ENCODE measurements around the gene DERL2. TPM values are rescaled to one million over a fixed set of nuclear protein-coding genes. Genes with fewer than 3 reads are reported as not detected.

Gene DERL2
- total RNA-seq, 4 donors from 2014 or later = 22.0 to 30.6 (median 23.4) TPM

DNA sequence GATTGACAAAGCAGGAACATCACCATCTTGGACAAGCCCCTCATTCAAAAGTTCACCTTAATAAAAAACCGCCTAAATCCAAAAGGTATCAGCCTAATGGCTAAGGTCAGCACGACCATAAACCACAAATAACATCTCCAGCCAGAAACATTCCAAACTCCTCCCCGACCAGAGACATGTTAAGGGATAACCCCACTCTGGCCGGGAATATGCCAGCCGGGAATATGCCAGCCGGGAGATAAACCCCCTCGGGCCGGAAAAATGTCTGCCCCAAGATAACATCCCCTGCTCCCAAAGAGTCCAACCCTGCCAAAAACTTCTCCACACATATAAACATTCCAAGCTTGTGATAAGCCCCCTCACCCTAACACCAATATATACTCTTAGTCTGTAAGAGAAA lies 18.6 kb downstream of the DERL2 start:
- peaks cover 0 to 15% (median 0%) of the 10 kb centered on the region in 3 donors for H3K36me3 ChIP-seq
- H3K9me3 ChIP-seq = no peaks in the 10 kb centered on the region
- no peak for DNase-seq (ENCODE audit: low spot score in 2 of 2)
- TF ChIP-seq, protein P1, sequence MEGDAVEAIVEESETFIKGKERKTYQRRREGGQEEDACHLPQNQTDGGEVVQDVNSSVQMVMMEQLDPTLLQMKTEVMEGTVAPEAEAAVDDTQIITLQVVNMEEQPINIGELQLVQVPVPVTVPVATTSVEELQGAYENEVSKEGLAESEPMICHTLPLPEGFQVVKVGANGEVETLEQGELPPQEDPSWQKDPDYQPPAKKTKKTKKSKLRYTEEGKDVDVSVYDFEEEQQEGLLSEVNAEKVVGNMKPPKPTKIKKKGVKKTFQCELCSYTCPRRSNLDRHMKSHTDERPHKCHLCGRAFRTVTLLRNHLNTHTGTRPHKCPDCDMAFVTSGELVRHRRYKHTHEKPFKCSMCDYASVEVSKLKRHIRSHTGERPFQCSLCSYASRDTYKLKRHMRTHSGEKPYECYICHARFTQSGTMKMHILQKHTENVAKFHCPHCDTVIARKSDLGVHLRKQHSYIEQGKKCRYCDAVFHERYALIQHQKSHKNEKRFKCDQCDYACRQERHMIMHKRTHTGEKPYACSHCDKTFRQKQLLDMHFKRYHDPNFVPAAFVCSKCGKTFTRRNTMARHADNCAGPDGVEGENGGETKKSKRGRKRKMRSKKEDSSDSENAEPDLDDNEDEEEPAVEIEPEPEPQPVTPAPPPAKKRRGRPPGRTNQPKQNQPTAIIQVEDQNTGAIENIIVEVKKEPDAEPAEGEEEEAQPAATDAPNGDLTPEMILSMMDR (IDR thresholded peaks at IDR 0.05) = no peak
- TF ChIP-seq EP300 (IDR thresholded peaks at IDR 0.05) (no peak), POLR2A (IDR thresholded peaks at IDR 0.05) (no peak)
- WGBS, 2 donors = 3 to 6% methylated on average over 8 of the region's 8 CpGs
- H3K4me3 ChIP-seq = peak overlapping the region; percentile 57 to 98 (median 76)
- H3K4me1 ChIP-seq = peaks cover 0 to 36% (median 16%) of the 10 kb centered on the region in 4 donors
- no peaks in the 10 kb centered on the region for H3K27me3 ChIP-seq
- no peak overlapping the region for H3K27ac ChIP-seq

DNA sequence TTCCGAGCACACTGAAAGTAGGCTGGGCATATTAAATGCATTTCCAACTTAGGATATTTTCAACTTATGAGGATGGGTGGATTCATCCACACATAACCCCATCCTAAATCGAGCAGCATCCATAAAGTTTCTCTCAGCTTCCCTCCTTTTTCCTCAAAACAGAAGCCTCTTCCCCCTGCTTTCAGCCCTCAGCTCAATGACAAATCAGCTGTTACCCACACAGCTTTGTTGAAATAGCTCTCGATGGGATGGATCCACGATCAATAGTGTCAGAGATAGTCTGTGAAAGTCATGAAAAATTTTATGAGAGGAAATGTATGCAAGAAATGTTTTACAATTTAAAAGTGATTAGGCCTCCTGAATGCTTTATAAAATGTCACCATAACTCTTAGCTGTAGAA lies 19.7 kb downstream of the DERL2 start:
- Histone ChIP-seq H3K4me3 (no peak overlapping the region), H3K27ac (no peak overlapping the region)

DNA sequence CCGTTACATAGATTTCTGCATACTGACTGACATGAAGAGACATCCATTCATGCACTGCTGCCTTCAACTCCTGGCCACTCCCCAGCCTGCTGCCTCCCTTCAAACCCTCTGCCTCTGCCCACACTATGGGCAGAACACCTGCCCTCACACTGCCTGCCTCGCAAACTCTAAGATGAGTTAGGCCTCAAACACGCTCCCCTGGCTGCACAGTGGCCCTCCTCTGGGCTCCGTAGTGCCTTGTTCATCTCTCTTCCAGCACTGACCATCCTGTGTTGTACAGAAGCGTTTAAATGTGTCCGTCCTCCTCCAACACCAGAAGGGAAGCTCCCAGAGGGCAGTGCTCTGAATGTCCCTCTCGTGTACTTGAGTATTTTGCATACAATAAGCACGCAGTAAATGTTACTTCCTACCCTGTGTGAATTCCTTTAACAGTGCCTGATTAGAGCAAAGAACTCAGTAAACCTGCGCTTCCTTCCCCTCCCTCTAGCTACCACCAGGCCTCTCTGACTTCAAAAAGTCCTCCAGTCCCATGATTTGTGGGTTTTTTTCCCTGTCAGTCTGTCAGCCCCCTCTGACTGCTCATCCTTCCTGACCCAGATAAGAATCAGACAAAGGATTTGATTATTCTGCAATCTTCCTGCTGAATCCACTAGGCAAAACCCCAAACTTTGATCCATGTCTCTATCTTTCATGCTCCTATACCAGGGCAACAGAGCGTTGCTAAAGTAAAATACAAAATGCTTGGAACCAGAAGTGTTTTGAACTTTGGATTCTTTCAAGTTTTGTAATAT lies 21.1 kb downstream of the DERL2 start:
- TF ChIP-seq, protein P1 (IDR thresholded peaks at IDR 0.05) = no peak
- TF ChIP-seq POLR2A (IDR thresholded peaks at IDR 0.05) = no peak
- no peak for TF ChIP-seq EP300 (IDR thresholded peaks at IDR 0.05)
- no peak for DNase-seq (ENCODE audit: low spot score in 2 of 2)
- 83 to 84% methylated on average over 10 of the region's 10 CpGs for WGBS, 2 donors

More for the DNA sequence above, 19.7 kb downstream of the DERL2 start:
- peaks cover 0 to 36% (median 16%) of the 10 kb centered on the region in 4 donors for H3K4me1 ChIP-seq
- peaks cover 0 to 11% (median 0%) of the 10 kb centered on the region in 3 donors for H3K36me3 ChIP-seq
- no peak for TF ChIP-seq EP300 (IDR thresholded peaks at IDR 0.05)
- TF ChIP-seq, protein P1 (IDR thresholded peaks at IDR 0.05) = no peak
- TF ChIP-seq POLR2A (IDR thresholded peaks at IDR 0.05) = no peak
- 88 to 93% methylated on average over 4 of the region's 4 CpGs for WGBS, 2 donors
- no peak for DNase-seq (ENCODE audit: low spot score in 2 of 2)
- H3K27me3 ChIP-seq = no peaks in the 10 kb centered on the region
- H3K9me3 ChIP-seq = no peaks in the 10 kb centered on the region

DNA sequence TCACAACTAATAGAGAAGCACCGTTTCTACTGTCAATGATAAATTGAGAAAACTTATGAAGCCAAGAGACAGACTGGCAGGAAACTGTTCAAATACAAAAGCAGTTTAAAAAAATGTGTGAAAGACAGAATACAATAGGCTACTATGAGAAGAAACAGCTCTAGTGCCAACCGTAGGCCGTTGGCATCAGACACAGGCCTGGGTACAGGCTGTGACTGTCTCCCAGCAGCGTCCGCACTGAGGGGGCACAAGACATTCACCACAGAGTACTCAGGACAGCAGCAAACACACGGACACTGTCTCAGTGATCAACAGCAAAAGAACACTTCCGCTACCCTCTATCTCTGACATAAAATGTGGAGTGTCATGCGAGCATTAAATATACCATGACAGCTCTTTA lies 39.2 kb downstream of the DERL2 start:
- Histone ChIP-seq H3K27me3 (no peaks in the 10 kb centered on the region), H3K36me3 (peaks cover 0 to 96% (median 16%) of the 10 kb centered on the region in 3 donors), H3K4me3 (no peak overlapping the region), H3K4me1 (peaks cover 0 to 9% (median 0%) of the 10 kb centered on the region in 4 donors), H3K27ac (peak overlapping the region; percentile 52 to 88 (median 82)), H3K9me3 (no peaks in the 10 kb centered on the region)
- 49 to 55% methylated on average over 8 of the region's 8 CpGs for WGBS, 2 donors
- no peak for TF ChIP-seq POLR2A (IDR thresholded peaks at IDR 0.05)
- TF ChIP-seq EP300 (IDR thresholded peaks at IDR 0.05) = peak; percentile 69 to 79
- no peak for DNase-seq (ENCODE audit: low spot score in 2 of 2)

More for the DNA sequence above, 21.1 kb downstream of the DERL2 start:
- H3K27me3 ChIP-seq = no peaks in the 10 kb centered on the region
- peaks cover 1 to 22% (median 11%) of the 10 kb centered on the region in 3 donors for H3K36me3 ChIP-seq
- H3K27ac ChIP-seq = no peak overlapping the region
- H3K4me3 ChIP-seq = no peak overlapping the region
- no peaks in the 10 kb centered on the region for H3K9me3 ChIP-seq
- H3K4me1 ChIP-seq = peaks cover 0 to 36% (median 16%) of the 10 kb centered on the region in 4 donors

DNA sequence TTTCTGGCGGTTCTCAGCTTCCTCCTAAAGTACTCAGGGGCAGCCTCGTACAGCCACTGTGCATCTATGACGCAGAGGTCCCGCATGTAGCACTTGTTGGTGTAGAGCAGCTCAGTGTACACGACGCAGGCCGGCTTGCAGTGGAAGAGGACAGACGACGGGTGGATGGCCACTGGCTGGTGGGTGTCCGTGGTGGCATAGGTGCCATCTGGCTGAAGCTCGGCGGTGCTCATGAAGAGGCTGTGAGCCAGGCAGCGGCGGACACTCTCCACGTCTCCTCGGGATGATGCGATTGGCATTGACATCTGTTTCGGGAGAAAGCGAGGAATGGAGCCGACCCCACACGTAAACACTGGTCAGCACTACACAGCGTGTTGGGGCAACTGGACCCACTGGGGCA lies 41.8 kb downstream of the DERL2 start:
- Histone ChIP-seq H3K4me3 (no peak overlapping the region), H3K9me3 (no peaks in the 10 kb centered on the region), H3K4me1 (peaks cover 0 to 16% (median 2%) of the 10 kb centered on the region in 4 donors), H3K27ac (peak overlapping the region in 1 of 4 donors; percentile 88), H3K36me3 (peaks cover 0 to 74% (median 8%) of the 10 kb centered on the region in 3 donors), H3K27me3 (no peaks in the 10 kb centered on the region)
- DNase-seq (ENCODE audit: low spot score in 2 of 2) = no peak
- no peak for TF ChIP-seq POLR2A (IDR thresholded peaks at IDR 0.05)
- TF ChIP-seq, protein P1 (IDR thresholded peaks at IDR 0.05) = no peak
- TF ChIP-seq EP300 (IDR thresholded peaks at IDR 0.05) = no peak
- 93 to 96% methylated on average over 21 to 22 of the region's 22 CpGs for WGBS, 2 donors
